Middle frontal gyrus (tissue), 1 donor: ENCODE results near the gene LCN12.

Source experiments
- DNase-seq: peaks from one replicate; pipeline ENCODE4 v3.0.0-alpha.2; 2015; ENCODE audit warnings: low spot score; ENCODE audit errors: extremely low spot score

Gene LCN12, protein sequence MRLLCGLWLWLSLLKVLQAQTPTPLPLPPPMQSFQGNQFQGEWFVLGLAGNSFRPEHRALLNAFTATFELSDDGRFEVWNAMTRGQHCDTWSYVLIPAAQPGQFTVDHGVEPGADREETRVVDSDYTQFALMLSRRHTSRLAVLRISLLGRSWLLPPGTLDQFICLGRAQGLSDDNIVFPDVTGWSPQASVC

DNA sequence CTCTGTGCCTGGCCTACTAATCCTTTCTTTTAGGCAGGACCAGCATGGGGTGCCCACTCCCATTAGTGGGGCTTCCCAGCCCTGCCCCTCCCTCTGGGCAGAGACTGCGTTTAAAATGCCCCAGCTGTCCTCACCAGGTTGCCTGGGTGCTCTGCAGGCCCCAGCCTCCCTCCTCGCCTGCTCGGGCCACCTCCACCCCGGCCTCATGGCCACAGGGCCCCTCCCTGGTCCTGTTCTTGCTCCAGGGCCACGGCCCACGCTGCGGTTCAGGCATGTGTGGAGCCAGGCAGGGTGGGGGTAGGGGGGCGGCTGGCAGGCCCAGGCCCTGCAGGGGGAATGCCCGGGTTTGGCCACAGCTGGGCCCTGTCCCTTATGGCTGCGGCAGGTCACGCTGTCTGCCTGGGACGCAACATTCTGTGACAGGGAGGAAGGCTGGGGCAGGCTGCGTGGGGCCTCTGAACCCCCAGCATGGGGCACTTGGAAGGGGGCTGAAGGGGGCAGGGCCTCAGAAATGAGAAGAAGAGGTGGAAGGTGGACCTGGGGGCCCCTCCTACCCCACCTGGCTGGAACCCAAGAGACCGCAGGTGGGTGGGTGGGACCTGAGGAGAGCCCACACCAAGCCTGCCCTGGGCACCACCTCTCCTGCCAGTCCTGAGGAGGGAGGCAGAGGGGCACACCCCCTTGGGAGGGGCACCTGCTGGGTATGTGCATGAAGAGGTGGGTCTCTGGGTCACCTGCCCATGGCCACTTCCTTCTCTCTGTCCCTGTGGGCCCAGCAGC is at the start of gene LCN12:
TSS of gene LCN12 (plus strand) at position 733 of the 780 bp plus-strand sequence. CDS start 55 bp downstream, outside the sequence.
- DNase-seq: no peak

DNA sequence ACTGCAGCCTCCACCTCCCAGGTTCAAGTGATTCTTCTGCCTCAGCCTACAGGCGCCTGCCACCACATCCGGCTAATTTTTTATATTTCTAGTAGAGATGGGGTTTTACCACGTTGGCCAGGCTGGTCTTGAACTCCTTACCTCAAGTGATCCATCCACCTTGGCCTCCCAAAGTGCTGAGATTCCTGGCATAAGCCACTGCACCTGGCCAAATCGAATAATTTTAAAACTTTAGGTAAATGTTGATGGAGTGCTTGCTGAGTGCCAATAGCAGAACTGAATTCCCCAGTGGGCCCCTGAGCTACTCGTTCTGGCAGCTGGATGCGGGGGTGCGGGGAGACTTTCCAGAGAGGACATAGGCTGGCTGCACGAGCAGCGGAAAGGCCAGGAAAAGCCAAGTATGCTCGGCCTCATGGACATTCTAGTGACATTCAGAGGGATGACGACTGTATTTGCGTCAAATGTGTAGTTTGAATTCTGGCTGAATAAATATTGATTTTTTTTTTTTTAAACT is 49.0 kb upstream of the LCN12 start:
- no peak for DNase-seq

DNA sequence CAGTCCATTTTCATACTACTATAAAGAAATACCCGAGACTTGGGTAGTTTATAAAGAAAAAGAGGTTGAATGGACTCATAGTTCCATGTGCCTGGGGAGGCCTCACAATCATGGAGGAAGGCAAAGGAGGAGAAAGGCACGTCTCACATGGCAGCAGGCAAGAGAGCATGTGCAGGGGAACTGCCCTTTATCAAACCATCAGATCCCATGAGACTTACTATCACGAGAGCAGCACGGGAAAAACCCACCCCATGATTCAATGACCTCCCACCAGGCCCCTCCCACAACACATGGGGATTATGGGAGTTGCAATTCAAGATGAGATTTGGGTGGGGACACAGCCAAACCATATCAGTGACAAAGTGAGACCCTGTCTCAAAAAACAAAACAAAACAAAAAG is 45.8 kb upstream of the LCN12 start:
- no peak for DNase-seq

DNA sequence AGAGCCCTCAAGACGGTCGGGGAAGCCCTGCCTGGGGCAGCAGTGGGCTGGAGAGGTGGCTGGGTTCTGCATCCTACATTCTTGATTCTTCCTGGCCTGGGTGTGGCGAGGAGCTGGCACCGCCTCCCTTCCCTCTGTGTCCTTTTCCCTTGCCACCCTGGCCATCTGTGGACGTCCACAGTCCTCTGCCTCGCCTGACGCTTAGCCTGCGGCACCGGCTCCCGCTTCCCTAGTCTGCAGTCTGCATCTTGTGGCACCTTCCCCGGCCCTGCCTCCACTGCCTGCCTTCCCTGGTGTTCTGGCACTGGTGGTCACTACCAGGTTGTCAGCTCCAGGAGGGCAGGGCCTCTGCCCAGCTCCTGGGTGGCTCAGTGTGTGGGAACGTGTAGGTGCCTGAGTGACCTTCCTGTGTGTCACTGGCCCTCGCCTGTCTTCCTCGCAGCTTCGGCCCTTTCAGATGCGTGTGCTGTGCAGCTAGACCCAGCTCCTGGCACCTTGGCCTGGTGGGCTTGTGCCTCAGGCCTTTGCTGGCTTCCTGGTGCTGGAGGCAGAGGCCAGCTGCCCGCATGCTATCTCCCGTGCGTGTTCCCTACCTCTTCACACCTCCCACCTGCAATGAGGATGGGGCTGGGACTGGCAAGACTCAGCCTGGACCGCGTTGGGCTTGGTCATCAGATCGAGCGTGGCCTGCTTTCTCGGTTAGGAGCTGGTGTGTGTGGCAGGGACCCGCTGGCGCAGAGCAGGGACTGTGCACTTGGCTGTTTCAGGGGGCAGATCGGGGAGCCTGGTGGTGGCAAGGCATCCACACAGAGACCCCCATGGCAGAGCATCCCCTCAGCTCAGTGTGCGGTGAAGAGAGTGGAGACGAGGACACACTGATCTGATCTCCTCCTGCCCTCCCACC is 44.8 kb upstream of the LCN12 start:
- no peak for DNase-seq

DNA sequence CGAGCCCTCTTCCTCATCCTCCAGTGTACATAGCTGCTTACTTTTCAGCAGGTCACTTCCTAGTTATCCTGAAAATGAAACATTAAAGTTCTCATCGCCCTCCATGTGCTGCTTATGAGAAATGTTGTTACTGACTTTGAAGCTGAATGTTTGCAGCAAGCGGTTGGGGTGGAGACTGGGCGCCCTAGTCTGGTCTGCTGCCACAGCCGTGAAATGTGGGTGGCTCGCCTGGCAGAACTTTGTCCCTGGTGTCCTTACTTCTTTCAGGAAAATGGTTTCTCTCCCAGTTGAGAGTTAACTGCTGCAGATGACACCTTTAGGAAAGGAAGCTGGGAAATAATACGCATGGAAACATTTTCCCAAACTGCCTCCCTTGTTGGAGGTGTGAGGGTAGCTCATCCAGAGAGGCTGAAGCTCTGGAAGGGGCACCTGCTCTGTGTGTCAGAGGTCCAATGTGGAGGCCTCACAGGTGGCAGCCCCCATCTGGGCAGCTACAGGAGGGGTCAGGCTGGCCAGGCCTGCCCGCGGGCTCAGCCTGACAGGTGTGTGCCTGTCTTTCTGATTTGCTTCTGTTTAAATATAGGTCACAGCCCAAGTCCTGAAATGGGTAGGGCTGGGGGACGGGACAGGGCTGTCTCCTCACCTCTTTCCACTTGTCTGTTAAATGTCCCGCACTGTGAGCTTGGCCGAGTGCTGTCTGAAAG is 41.7 kb upstream of the LCN12 start:
- no peak for DNase-seq

DNA sequence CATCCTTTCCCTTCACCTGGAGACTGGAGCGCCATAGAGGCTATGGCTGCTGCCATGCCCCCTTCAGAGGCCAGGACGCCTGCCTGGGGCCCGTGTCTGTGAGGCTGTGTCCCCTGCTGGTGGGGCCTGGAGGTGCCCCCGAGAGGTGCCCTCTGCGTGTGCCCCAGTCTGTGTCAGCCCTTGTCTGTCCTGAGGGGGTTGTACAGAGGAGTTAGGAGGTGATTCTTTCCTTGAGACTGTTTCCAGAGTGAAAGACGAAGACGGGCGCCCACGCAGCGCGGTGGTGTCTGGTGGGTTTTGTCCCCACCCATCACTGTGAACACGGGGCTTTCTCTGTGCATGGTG is 41.2 kb upstream of the LCN12 start:
- DNase-seq: no peak

DNA sequence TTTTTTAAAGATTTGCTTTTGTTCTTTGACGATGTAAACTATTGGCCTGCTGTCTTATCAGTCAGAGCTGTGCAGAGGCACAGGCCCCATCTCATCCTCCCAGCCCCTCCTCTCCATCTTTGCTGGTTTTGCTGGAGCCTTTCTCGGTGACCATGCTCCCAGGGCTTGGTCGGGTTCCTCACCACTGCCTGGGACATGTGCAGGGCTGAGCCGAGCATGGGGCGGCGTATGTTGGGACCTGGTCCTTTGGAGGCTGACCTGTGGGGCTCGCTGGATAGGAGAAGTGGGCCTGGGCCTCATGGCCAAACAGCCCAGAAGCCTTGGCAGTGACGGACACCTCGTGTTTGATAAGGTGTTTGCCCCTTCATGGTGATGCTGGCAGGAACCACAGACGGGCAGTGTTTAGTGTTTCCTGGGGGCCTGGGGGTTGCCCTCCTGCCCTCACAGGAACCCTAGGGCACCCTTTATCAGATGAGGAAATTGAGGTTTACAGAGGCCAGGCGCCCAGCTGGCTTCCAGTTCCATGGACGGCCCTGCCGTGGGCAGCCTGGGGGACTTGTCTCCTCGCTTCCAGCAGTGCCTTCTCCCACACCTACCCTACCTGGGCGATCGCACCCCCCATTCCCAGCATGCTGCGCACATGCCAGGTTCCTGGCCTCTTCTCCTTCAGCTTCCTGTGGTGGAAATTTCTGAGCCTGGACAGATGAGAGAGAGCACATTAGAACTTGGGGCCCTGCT is 38.2 kb upstream of the LCN12 start:
- no peak for DNase-seq

DNA sequence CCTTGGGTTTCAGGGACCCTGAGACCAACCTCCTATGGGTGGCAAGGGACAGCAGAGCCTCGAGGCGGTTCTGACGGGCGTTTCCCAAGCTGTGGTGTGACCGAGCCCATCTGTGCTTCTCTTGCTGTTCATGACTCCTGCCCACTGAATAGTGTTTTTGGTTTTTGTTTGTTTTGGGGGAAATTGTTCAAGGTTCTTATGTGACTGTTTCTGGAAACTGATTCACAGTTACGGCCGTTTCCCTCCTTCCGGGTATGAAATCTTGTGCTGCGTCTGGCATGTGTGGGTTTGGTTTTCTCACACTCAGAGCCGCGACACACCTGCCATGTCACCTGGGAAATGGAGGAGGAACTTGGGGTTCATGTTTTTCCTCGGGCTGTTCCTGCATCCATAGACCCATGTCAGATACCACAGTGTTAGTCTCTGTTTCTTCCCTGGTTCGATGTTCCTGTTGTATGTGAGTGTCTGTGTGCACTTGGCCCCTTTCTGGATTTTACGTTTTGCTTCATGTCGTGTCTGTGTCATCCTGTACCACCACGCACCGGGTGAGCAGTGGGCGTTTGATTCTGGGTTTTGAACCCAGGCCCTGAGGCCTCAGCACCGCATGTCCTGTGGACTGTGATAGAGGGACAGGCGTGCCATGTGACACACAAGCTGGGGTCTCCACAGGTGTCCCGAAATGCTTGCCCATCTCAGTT is 36.3 kb upstream of the LCN12 start:
- DNase-seq: no peak

DNA sequence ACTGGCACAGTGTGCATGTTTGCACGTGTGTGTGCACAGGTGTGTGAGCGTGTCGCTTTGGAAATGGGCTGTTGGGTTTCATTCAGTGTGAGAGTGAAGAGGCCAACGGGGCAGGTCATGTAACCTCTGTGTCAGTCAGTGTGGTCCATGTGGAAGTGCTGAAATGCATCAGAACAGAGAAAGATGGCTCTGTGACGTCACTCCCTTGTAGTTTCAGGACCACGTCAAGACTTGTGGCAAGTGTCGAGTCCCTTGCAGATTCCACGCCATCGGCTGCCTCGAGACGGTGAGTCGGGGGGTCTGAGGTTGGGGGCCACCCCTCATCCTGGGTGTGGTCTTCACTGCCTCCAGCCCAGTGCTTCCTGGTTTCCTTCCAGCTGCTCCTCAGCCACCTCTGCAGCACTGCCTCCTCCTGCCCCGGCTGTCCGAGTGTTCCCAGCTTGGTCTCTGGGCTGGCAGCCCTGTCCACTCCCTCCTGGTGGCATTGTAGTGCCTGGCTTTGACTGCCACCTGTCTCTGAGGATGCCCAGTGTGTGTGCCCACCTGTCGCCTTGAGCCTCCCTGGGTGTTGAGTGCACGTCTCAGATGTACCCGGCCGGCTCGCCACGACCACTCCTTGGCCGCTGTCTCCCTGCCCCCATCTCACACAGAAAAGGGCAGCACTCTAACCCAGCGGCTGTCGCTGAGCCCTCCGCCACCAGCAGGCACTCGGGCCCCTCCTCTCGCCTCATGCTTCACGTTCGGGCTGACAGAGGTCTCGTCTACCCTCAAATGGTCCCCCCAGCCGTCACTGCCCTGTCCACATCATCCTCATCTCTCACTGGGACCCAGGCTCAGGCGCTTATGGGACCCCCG is 35.5 kb upstream of the LCN12 start:
- no peak for DNase-seq

DNA sequence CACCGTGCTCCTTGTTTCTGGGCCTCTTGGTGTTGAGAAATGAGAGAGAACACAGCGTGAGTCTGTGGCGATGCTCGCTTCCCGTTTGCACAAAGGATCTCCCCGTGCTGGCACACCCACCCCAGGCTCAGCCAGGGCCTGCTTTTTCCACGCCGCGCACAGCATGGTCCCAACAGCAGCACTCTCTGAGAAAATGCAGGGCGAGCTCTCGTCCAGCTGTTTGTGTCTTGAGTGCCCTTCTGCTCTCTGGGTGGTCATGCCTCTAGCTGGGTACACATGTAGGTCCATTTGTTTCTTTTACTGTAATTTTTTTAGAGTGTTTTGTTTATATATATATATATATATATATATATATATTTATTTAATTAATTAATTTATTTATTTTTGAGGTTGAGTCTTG is 34.2 kb upstream of the LCN12 start:
- DNase-seq: no peak

DNA sequence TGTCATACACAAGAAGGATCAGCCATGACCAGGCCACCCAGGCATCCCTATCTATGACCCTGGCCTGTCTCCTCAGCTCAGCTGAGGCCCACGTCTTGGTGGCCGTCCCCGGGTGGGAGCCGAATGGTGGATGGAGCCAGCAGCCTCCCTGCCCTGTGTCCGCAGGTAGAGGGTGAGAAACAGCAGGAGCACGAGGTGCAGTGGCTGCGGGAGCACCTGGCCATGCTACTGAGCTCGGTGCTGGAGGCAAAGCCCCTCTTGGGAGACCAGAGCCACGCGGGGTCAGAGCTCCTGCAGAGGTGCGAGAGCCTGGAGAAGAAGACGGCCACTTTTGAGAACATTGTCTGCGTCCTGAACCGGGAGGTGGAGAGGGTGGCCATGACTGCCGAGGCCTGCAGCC is 32.0 kb upstream of the LCN12 start:
- DNase-seq: no peak

DNA sequence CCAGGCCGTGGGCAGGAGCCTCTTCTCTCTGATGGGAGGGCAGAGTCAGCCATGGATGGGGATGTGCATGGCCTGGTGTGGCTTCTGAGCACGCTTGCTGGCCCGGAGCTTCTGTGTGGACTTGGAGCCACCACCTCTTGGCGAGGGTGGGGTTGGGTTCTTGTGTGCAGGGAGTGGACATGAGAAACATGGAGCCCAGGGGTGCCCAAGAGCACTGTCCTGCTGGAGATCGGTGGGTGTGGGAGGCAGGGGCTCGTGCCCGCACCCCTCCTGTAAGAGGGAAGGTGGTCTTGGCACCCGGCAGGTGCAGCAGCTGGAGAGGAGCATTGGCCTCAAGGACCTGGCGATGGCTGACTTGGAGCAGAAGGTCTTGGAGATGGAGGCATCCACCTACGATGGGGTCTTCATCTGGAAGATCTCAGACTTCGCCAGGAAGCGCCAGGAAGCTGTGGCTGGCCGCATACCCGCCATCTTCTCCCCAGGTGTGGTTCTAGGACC is 31.3 kb upstream of the LCN12 start:
- no peak for DNase-seq

DNA sequence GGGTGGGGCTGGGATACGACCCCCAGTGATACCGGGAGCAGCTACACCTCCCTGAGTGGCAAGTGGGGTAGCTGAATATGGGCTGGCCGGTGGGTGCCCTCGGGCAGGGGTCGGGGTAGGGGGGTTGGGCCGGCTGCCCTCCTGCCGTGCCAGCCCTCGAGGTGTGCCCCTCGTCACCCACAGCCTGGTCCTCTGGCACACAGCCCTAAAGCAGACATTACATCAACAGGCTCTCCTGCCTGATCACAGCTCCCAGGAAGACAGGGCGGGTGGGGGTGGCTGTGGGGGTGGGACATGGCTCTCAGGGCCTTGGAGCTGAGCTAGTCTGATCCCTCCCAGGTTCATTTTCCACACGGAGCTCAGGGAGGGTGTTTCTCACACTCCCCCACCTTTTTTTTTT is 30.8 kb upstream of the LCN12 start:
- no peak for DNase-seq

DNA sequence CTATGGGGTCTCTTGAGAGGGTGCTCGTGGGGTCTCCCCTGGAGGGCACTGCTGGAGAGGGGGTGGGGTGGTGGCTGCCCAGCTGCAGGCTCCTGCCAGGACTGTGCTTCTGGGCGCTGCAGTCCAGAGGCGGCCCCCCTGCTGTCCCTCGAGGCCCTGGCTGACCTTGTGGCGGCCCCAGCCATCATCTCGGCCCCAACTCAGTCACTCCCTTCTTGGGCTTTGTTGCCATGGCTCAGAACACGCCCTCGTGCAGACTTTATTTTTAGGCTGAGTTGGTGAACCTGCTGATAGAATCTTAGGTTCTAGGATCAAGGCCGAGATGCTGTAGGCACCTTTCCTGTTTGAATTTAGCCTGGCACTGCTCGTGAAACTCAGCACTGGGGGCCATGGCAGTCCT is 30.4 kb upstream of the LCN12 start:
- DNase-seq: no peak

DNA sequence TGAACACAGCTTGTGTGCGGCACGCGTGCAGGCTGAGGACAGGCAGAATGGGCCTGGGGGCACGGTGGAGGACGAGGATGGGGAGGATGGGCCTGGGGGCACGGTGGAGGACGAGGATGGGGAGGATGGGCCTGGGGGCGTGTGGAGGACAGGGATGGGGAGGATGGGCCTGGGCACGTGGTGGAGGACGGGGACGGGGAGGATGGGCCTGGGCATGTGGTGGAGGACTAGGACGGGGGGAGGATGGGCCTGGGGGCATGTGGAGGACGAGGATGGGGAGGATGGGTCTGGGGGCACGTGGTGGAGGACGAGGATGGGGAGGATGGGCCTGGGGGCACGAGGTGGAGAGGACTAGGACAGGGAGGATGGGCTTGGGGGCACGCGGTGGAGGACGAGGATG is 29.5 kb upstream of the LCN12 start:
- DNase-seq: no peak

DNA sequence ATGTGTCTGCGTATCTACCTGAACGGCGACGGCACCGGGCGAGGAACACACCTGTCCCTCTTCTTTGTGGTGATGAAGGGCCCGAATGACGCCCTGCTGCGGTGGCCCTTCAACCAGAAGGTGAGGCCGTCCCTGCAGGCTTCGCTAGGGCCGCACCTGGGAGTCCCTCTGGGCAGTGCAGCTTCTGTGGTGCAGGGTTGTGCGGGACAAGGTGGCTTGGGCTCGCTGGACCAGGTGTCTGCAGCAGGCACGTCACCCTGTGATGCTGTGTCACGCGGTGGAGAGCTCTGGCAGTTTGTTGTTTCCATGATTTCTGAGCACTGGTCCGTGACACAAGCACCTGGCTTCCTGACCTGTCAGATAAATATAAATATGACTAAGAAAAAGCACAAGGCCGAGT is 28.2 kb upstream of the LCN12 start:
- DNase-seq: no peak

DNA sequence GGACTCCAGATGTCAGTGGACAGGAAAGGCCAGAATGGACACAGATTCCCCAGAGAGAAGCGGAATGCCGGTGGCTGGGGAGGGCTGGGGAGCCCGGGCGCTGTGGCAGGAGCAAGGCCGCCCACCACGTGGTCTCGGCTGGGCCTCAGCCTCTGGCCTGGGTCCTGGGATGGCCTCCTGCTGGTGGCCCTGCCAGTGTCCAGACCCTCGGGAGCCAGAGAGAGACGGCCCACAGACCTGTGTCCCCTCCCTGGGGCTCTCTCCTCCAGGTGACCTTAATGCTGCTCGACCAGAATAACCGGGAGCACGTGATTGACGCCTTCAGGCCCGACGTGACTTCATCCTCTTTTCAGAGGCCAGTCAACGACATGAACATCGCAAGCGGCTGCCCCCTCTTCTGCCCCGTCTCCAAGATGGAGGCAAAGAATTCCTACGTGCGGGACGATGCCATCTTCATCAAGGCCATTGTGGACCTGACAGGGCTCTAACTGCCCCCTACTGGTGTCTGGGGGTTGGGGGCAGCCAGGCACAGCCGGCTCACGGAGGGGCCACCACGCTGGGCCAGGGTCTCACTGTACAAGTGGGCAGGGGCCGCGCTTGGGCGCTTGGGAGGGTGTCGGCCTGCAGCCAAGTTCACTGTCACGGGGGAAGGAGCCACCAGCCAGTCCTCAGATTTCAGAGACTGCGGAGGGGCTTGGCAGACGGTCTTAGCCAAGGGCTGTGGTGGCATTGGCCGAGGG is 26.5 kb upstream of the LCN12 start:
- no peak for DNase-seq

DNA sequence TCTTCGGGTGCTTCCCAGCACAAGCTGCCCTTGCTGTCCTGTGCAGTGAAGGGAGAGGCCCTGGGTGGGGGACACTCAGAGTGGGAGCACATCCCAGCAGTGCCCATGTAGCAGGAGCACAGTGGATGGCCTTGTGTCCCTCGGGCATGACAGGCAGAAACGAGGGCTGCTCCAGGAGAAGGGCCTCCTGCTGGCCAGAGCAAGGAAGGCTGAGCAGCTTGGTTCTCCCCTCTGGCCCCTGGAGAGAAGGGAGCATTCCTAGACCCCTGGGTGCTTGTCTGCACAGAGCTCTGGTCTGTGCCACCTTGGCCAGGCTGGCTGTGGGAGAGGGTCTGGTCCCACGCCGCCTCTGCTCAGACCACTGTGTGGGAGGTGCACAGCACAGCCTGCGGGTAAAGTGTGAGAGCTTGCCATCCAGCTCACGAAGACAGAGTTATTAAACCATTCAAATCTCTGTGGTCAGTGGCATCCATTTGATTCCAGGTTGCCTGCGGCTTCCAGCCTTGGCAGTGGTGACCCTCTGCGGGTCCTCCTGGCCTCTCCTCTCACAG is 25.8 kb upstream of the LCN12 start:
- DNase-seq: no peak
